Mammary epithelial cell (primary cell): Measurements from ENCODE around the gene TMEM185B.

ENCODE experiments used
- EZH2 ChIP-seq: IDR thresholded peaks from 2 replicates; pipeline ENCODE4 v1.6.1; 2012; ENCODE audit warnings: low read length, inconsistent platforms, borderline replicate concordance
- TF ChIP-seq, protein P1 (sequence below), 2 donors: IDR thresholded peaks in 1 of 2; conservative IDR thresholded peaks in 1 of 2; 2 replicates each; pipeline ENCODE4 v1.5.1; 2011 to 2012; ENCODE audit warnings: inconsistent platforms in 2 of 2, low read length in 2 of 2, mild to moderate bottlenecking in 2 of 2, control low read depth in 1 of 2, low read depth in 1 of 2; ENCODE audit not compliant: insufficient read depth in 1 of 2; ENCODE audit errors: extremely low read depth in 1 of 2

DNA sequence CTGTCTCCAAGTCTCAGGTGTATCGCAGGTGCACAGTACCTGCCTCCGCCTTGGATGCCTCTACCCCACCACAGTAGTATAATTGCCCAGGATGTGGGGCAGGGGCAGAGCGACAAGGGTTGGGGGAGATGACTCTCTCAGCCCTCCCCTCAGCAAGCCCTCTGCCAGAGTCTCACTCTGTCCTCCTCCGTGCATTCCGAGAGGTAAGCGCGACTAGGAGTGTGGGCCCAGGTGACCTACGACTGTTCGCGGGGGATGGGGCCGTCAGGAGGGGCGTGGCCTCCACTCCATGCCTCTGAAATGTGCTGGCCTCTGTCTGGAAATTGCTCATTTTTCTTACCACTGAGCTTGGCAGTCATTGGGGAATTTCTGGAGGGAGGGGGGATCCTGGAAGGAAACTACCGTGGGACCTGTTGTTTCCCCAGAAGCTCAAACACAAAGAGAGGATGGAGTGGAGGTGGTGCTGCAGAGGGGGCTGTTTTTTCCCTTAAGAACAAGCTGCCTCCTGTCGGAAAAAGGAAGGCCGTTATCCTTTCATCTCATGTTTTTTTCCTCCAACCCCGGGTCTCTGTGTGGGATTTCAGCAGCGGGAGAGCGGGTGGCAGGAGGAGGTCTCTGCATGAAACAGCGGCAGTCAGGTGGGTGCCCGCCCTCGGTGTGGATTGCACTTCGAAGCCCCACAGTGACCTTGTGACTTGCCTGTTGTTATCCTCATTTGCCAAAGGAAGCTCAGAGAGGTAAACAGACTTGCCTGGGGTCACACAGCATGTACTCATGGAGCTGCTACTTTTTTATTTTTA, 16.5 kb upstream of the TMEM185B start:
- TF ChIP-seq, protein P1, sequence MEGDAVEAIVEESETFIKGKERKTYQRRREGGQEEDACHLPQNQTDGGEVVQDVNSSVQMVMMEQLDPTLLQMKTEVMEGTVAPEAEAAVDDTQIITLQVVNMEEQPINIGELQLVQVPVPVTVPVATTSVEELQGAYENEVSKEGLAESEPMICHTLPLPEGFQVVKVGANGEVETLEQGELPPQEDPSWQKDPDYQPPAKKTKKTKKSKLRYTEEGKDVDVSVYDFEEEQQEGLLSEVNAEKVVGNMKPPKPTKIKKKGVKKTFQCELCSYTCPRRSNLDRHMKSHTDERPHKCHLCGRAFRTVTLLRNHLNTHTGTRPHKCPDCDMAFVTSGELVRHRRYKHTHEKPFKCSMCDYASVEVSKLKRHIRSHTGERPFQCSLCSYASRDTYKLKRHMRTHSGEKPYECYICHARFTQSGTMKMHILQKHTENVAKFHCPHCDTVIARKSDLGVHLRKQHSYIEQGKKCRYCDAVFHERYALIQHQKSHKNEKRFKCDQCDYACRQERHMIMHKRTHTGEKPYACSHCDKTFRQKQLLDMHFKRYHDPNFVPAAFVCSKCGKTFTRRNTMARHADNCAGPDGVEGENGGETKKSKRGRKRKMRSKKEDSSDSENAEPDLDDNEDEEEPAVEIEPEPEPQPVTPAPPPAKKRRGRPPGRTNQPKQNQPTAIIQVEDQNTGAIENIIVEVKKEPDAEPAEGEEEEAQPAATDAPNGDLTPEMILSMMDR (conservative IDR thresholded peaks at IDR 0.05 in 1 of 2, IDR thresholded peaks at IDR 0.05 in 1 of 2; ENCODE audit: extremely low read depth in 1 of 2, insufficient read depth in 1 of 2, low read depth in 1 of 2, low read length in 2 of 2), result no peak
- TF ChIP-seq EZH2, result no peak
